H1 (cell line): ENCODE data around the gene HSD17B2. TPM values are rescaled to one million over a fixed set of nuclear protein-coding genes. Genes with fewer than 3 reads are reported as not detected.

Experiments used
- CTCF ChIA-PET: fragments of 300-600 bp; sonication (Branson Sonifier 250); formaldehyde crosslinking; loops from one replicate; lab custom pipeline; 2021; ENCODE audit not compliant: partially characterized antibody; lab: Charles Lee
- POLR2A ChIA-PET: fragments of 300-600 bp; sonication (Branson Sonifier 250); formaldehyde crosslinking; loops from one replicate; lab custom pipeline; 2021; ENCODE audit warnings: inconsistent platforms; ENCODE audit not compliant: partially characterized antibody; lab: Charles Lee
- DNase-seq, 2 experiments: peaks; one replicate each; pipeline versions ENCODE4 v3.0.0 to v3.0.0-alpha.2; 2010 to 2022; ENCODE audit warnings: low spot score in 2 of 2, low read depth in 1 of 2, mixed read lengths in 1 of 2
- FAIRE-seq: peaks from 2 replicates; lab custom pipeline; 2011; peaks lifted over from hg19 to GRCh38; lab: Jason Lieb, UNC
- H2AFZ ChIP-seq: 2 replicates; pipeline ENCODE4 v1.8.1; 2012; ENCODE audit warnings: low read length, inconsistent platforms
- H2AK5ac ChIP-seq: 2 replicates; pipeline ENCODE4 v1.6.1; 2013; ENCODE audit warnings: low read depth, low read length
- H2BK120ac ChIP-seq: replicated peaks from 2 replicates; pipeline ENCODE3; 2013; ENCODE audit warnings: low read depth, low read length, inconsistent platforms
- H2BK12ac ChIP-seq: 2 replicates; pipeline ENCODE4 v1.6.1; 2013; ENCODE audit warnings: low read depth, low read length
- H2BK15ac ChIP-seq: 2 replicates; pipeline ENCODE4 v1.6.1; 2013; ENCODE audit warnings: low read length
- H2BK20ac ChIP-seq: 2 replicates; pipeline ENCODE4 v1.6.1; 2013; ENCODE audit warnings: low read length
- H2BK5ac ChIP-seq: 2 replicates; pipeline ENCODE4 v1.6.1; 2013; ENCODE audit warnings: low read depth, low read length
- H3K14ac ChIP-seq: 2 replicates; pipeline ENCODE4 v1.6.1; 2013; ENCODE audit warnings: inconsistent platforms; ENCODE audit not compliant: insufficient read length
- H3K18ac ChIP-seq: 2 replicates; pipeline ENCODE4 v1.6.1; 2013; ENCODE audit warnings: low read length; ENCODE audit errors: extremely low read depth
- H3K23ac ChIP-seq: 2 replicates; pipeline ENCODE4 v1.6.1; 2013; ENCODE audit warnings: inconsistent platforms; ENCODE audit not compliant: insufficient read length
- H3K23me2 ChIP-seq: 2 replicates; pipeline ENCODE4 v1.6.1; 2013; ENCODE audit warnings: low read depth, low read length
- H3K27ac ChIP-seq: 2 replicates; pipeline ENCODE4 v1.6.1; 2011; ENCODE audit warnings: low read depth, low read length, inconsistent platforms
- H3K27me3 ChIP-seq, 4 experiments: replicated peaks in 1 of 4; 1 replicate in 1 of 4; 2 replicates in 3 of 4; pipeline versions ENCODE4 v1.6.1 to v1.8.1; 2011 to 2013; ENCODE audit warnings: low read length in 3 of 4, mild to moderate bottlenecking in 3 of 4, inconsistent platforms in 2 of 4, mixed read lengths in 2 of 4, moderate library complexity in 1 of 4; ENCODE audit not compliant: control insufficient read depth in 3 of 4, insufficient read depth in 3 of 4; ENCODE audit errors: extremely low read depth in 1 of 4
- H3K36me3 ChIP-seq, 4 experiments: 2 replicates each; pipeline versions ENCODE4 v1.6.1 to v1.8.1; 2011 to 2013; ENCODE audit warnings: mild to moderate bottlenecking in 4 of 4, low read length in 3 of 4, moderate library complexity in 2 of 4, control low read depth in 1 of 4, inconsistent platforms in 1 of 4; ENCODE audit not compliant: insufficient read depth in 4 of 4, control insufficient read depth in 2 of 4
- H3K4ac ChIP-seq: replicated peaks from 2 replicates; pipeline ENCODE3; 2013; ENCODE audit warnings: low read length, low read depth, mixed read lengths, inconsistent platforms; ENCODE audit not compliant: insufficient read length
- H3K4me1 ChIP-seq, 4 experiments: replicated peaks in 1 of 4; 1 replicate in 1 of 4; 2 replicates in 3 of 4; pipeline versions ENCODE4 v1.6.1 to v1.8.1; 2011 to 2013; ENCODE audit warnings: low read length in 3 of 4, inconsistent platforms in 2 of 4, mixed read lengths in 1 of 4; ENCODE audit not compliant: insufficient read depth in 4 of 4, control insufficient read depth in 3 of 4
- H3K4me2 ChIP-seq, 2 experiments: 2 replicates each; pipeline versions ENCODE4 v1.6.1 to v1.8.1; 2011 to 2013; ENCODE audit warnings: low read depth in 2 of 2, low read length in 2 of 2, control low read depth in 1 of 2, inconsistent platforms in 1 of 2, mild to moderate bottlenecking in 1 of 2; ENCODE audit not compliant: insufficient read depth in 1 of 2
- H3K4me3 ChIP-seq, 4 experiments: fragments of 200-600, 300-600 bp in 1 of 4; sonication (generic), shearing (Covaris generic), sonication (Bioruptor Twin) in 1 of 4; 2 replicates each; pipeline versions ENCODE4 v1.5.1 to v1.8.1; 2011 to 2016; ENCODE audit warnings: low read length in 4 of 4, low read depth in 3 of 4, control low read depth in 2 of 4, inconsistent platforms in 2 of 4, mild to moderate bottlenecking in 2 of 4, mixed read lengths in 1 of 4, moderate library complexity in 1 of 4; ENCODE audit not compliant: insufficient read depth in 2 of 4; ENCODE audit errors: extremely low read depth in 1 of 4
- H3K56ac ChIP-seq: replicated peaks from 2 replicates; pipeline ENCODE3; 2013; ENCODE audit warnings: low read depth, mild to moderate bottlenecking, mixed read lengths, low read length, inconsistent platforms; ENCODE audit not compliant: insufficient read length
- H3K79me1 ChIP-seq: 2 replicates; pipeline ENCODE4 v1.6.1; 2013; ENCODE audit warnings: low read depth, low read length, control low read depth
- H3K79me2 ChIP-seq, 2 experiments: 2 replicates each; pipeline versions ENCODE4 v1.6.1 to v1.8.1; 2012 to 2013; ENCODE audit warnings: low read length in 2 of 2, mild to moderate bottlenecking in 2 of 2, inconsistent platforms in 1 of 2; ENCODE audit not compliant: insufficient read depth in 2 of 2, control insufficient read depth in 1 of 2
- H3K9ac ChIP-seq, 4 experiments: replicated peaks in 1 of 4; 1 replicate in 1 of 4; 2 replicates in 3 of 4; pipeline versions ENCODE4 v1.6.1 to v1.8.1; 2011 to 2013; ENCODE audit warnings: low read depth in 3 of 4, low read length in 3 of 4, control low read depth in 2 of 4, mild to moderate bottlenecking in 2 of 4, moderate library complexity in 2 of 4, inconsistent platforms in 1 of 4; ENCODE audit errors: extremely low read depth in 1 of 4
- H3K9me3 ChIP-seq, 2 experiments: 2 replicates each; pipeline versions ENCODE4 v1.6.1 to v1.8.1; 2012 to 2013; ENCODE audit warnings: mild to moderate bottlenecking in 2 of 2, moderate library complexity in 2 of 2, control low read depth in 1 of 2, inconsistent platforms in 1 of 2, low read depth in 1 of 2, low read length in 1 of 2, mixed read lengths in 1 of 2; ENCODE audit not compliant: insufficient read depth in 2 of 2
- H4K20me1 ChIP-seq, 2 experiments: replicated peaks in 1 of 2; 2 replicates each; pipeline versions ENCODE3 to v1.8.1; 2011 to 2013; ENCODE audit warnings: inconsistent platforms in 2 of 2, low read length in 2 of 2, mild to moderate bottlenecking in 1 of 2; ENCODE audit not compliant: insufficient read depth in 2 of 2, control insufficient read depth in 1 of 2
- H4K5ac ChIP-seq: 2 replicates; pipeline ENCODE4 v1.6.1; 2013; ENCODE audit warnings: low read length, low read depth, mixed read lengths, inconsistent platforms; ENCODE audit not compliant: insufficient read length
- H4K8ac ChIP-seq: 2 replicates; pipeline ENCODE4 v1.8.0; 2013; ENCODE audit warnings: mild to moderate bottlenecking, moderate library complexity, low read length, inconsistent platforms; ENCODE audit not compliant: insufficient read depth; ENCODE audit errors: extremely low read depth
- H4K91ac ChIP-seq: replicated peaks from 2 replicates; pipeline ENCODE3; 2013; ENCODE audit warnings: low read length, mixed read lengths, inconsistent platforms; ENCODE audit not compliant: insufficient read length
- FOSL1 ChIP-seq: IDR thresholded peaks from 2 replicates; pipeline ENCODE4 v1.6.1; 2011; ENCODE audit warnings: mild to moderate bottlenecking, low read depth, low read length, moderate library complexity; ENCODE audit not compliant: insufficient read depth
- MAX ChIP-seq: IDR thresholded peaks from 2 replicates; pipeline ENCODE4 v1.6.1; 2012; ENCODE audit warnings: inconsistent platforms
- NANOG ChIP-seq: IDR thresholded peaks from 2 replicates; pipeline ENCODE4 v1.6.1; 2011; ENCODE audit warnings: low read length, low read depth, mild to moderate bottlenecking, inconsistent platforms; ENCODE audit not compliant: insufficient read depth, poor library complexity, severe bottlenecking
- YY1 ChIP-seq: IDR thresholded peaks from 2 replicates; pipeline ENCODE4 v1.6.1; 2011; ENCODE audit warnings: low read depth, mild to moderate bottlenecking, low read length
- WGBS, 2 experiments: shearing (Covaris generic) in 1 of 2; methylation state at CpG; one replicate each; pipeline versions ENCODE4 v1.1.6 to v1.1.7; 2013 to 2015; ENCODE audit warnings: low lambda C conversion rate in 2 of 2, mixed read lengths in 2 of 2, inconsistent platforms in 1 of 2, low coverage in 1 of 2, missing lambda C conversion rate in 1 of 2; ENCODE audit not compliant: insufficient replicate concordance in 2 of 2, insufficient coverage in 1 of 2, insufficient read length in 1 of 2; ENCODE audit errors: extremely low coverage in 1 of 2, missing lambda C conversion rate in 1 of 2; 5-methylcytosine and 5-hydroxymethylcytosine counted together
- polyA plus RNA-seq, 7 experiments: library from polyadenylated mRNA; depleted of rRNA in 3 of 7; stranded (reverse) in 5 of 7; unstranded in 2 of 7; fragments of >200 nt in 5 of 7; fragments of 200-250 nt in 2 of 7; gene quantifications; 1 replicate in 5 of 7; 2 replicates in 1 of 7; 4 replicates in 1 of 7; pipeline versions ENCODE4 v1.2.1 to v1.2.3, GENCODE V29; 2011 to 2013; ENCODE audit warnings: missing spikeins in 2 of 7, mixed read lengths in 2 of 7
- total RNA-seq: library from RNA; stranded (reverse); fragmentation: NEBNext Ultra II Directional; extraction: Animal tissue kit (Norgen Biotek cat#: 25700); gene quantifications from 2 replicates; pipeline ENCODE4 v1.2.1, GENCODE V29; 2021

Gene HSD17B2
- total and polyA plus RNA-seq, 2 of the 8 experiments (the other 6 are each of a cell fraction or from before 2014, with no cell fraction given) = not detected

- no peaks in the 10 kb centered on the region for H3K4me1 ChIP-seq
- POLR2A ChIA-PET = no interaction called here
- H4K5ac ChIP-seq = no peak overlapping the region
- TF ChIP-seq YY1 (no peak), NANOG (no peak), FOSL1 (no peak), MAX (no peak)
Measured at GRCh38 chr16:82047374-82047773, 12.3 kb downstream of the HSD17B2 start.

More at GRCh38 chr16:82047374-82047773, 12.3 kb downstream of the HSD17B2 start:
- Histone ChIP-seq H3K9ac (no peak overlapping the region), H3K56ac (no peak overlapping the region), H2AFZ (no peak overlapping the region), H3K36me3 (no peaks in the 10 kb centered on the region), H3K4me3 (no peak overlapping the region), H3K27me3 (no peaks in the 10 kb centered on the region), H3K18ac (no peak overlapping the region), H4K91ac (no peak overlapping the region), H4K8ac (no peak overlapping the region), H4K20me1 (no peaks in the 10 kb centered on the region), H3K4ac (no peak overlapping the region), H3K14ac (no peak overlapping the region), H3K23ac (no peak overlapping the region), H2BK5ac (no peak overlapping the region), H3K4me2 (no peak overlapping the region), H3K79me2 (no peaks in the 10 kb centered on the region), H2BK120ac (no peak overlapping the region), H3K79me1 (no peaks in the 10 kb centered on the region), H3K23me2 (no peaks in the 10 kb centered on the region; the same call in 1 of the 2 replicates), H3K9me3 (no peaks in the 10 kb centered on the region), H2BK15ac (no peak overlapping the region), H2BK12ac (no peak overlapping the region), H2AK5ac (no peak overlapping the region), H3K27ac (no peak overlapping the region), H2BK20ac (no peak overlapping the region)
- CTCF ChIA-PET = interaction anchor here (1.1 to 1.8 kb wide), 4 partner anchors 10 to 15 kb away, joined by 4 to 10 read pairs (median 4); partner anchors contain the start of gene HSD17B2
- DNase-seq (no peak), FAIRE-seq (no peak)
- WGBS, 2 experiments = 86% methylated on average over 2 of the region's 2 CpGs; no CpG with 5 or more reads in 1 of the 2 experiments
